ENCODE results near the gene MRPS18B. TPM values are rescaled to one million over a fixed set of nuclear protein-coding genes. Genes with fewer than 3 reads are reported as not detected.

MRPS18B gene
- total and polyA plus RNA-seq, 2 of the 13 experiments (the other 11 are each of a cell fraction or from before 2014, with no cell fraction given): 125 to 131 TPM

- TF ChIP-seq ZNF12 (CRISPR knock-in tag; IDR thresholded peaks at IDR 0.05) (0 out of 2 replicates have a peak, but pooled peaks have one; percentile 22), MAFF (IDR thresholded peaks at IDR 0.05; ENCODE audit: low read depth, low read length) (no peak), EP300 (IDR thresholded peaks at IDR 0.05; ENCODE audit: low read depth in 2 of 2, low read length in 2 of 2) (no peak), EP300 (CRISPR knock-in tag; IDR thresholded peaks at IDR 0.05; ENCODE audit: borderline replicate concordance) (0 out of 2 replicates have a peak, but pooled peaks have one; percentile 31), ZNF710 (CRISPR knock-in tag; IDR thresholded peaks at IDR 0.05; ENCODE audit: borderline replicate concordance) (peak; percentile 17; the same call in 1 of the 2 replicates), REL (CRISPR knock-in tag; conservative IDR thresholded peaks at IDR 0.05) (peak; percentile 12; the same call in 1 of the 2 replicates), ZNF543 (CRISPR knock-in tag; IDR thresholded peaks at IDR 0.05) (peak; percentile 26; the same call in 1 of the 2 replicates), SOX13 (IDR thresholded peaks at IDR 0.05) (no peak; the same call in 1 of the 2 replicates), SOX13 (CRISPR knock-in tag; conservative IDR thresholded peaks at IDR 0.05 in 1 of 2, IDR thresholded peaks at IDR 0.05 in 1 of 2) (peak in 1 of 2 experiments; percentile 61; a peak in 1 of 4 replicates), TEF (CRISPR knock-in tag; IDR thresholded peaks at IDR 0.05) (peak; percentile 67; the same call in 1 of the 2 replicates), BRD4 (CRISPR knock-in tag; IDR thresholded peaks at IDR 0.05) (peak; percentile 20; the same call in 1 of the 2 replicates), AHR (CRISPR knock-in tag; IDR thresholded peaks at IDR 0.05) (0 out of 2 replicates have a peak, but pooled peaks have one; percentile 12), IKZF5 (CRISPR knock-in tag; IDR thresholded peaks at IDR 0.05) (0 out of 2 replicates have a peak, but pooled peaks have one; percentile 39), FIP1L1 (IDR thresholded peaks at IDR 0.05; ENCODE audit: borderline replicate concordance, insufficient read depth, low read depth, low read length) (0 out of 2 replicates have a peak, but pooled peaks have one; percentile 52), GMEB1 (CRISPR knock-in tag; IDR thresholded peaks at IDR 0.05; ENCODE audit: borderline replicate concordance) (0 out of 2 replicates have a peak, but pooled peaks have one; percentile 6), ZNF569 (CRISPR knock-in tag; IDR thresholded peaks at IDR 0.05; ENCODE audit: borderline replicate concordance) (peak; percentile 52; the same call in 1 of the 2 replicates), JUN (CRISPR knock-in tag; IDR thresholded peaks at IDR 0.05) (0 out of 2 replicates have a peak, but pooled peaks have one; percentile 31), YY1 (IDR thresholded peaks at IDR 0.05; ENCODE audit: insufficient read depth, insufficient replicate concordance, low read depth, low read length) (peak; percentile 55), ZNF670 (CRISPR knock-in tag; IDR thresholded peaks at IDR 0.05; ENCODE audit: borderline replicate concordance) (0 out of 2 replicates have a peak, but pooled peaks have one; percentile 9), ZMYM3 (CRISPR knock-in tag; IDR thresholded peaks at IDR 0.05) (no peak), ZNF335 (CRISPR knock-in tag; IDR thresholded peaks at IDR 0.05) (peak; percentile 34; the same call in 1 of the 2 replicates)
Observed at GRCh38 chr6:30615219-30615957, 2.3 kb upstream of the MRPS18B start (continued).

Data from HepG2 (cell line).